H4 (cell line): Measurements from ENCODE around the gene CAMK4. TPM values are rescaled to one million over a fixed set of nuclear protein-coding genes. Genes with fewer than 3 reads are reported as not detected.

Experiments used
- DNase-seq: peaks from one replicate; pipeline ENCODE4 v3.0.0-alpha.2; 2015; ENCODE audit warnings: low spot score
- total RNA-seq: library from RNA; depleted of rRNA; stranded (reverse); fragments of >200 nt; shearing (Covaris generic); gene quantifications from 2 replicates; pipeline ENCODE4 v1.2.3, GENCODE V29; 2014

Gene CAMK4
- total RNA-seq, 1 experiment from 2014 or later: 8.8 TPM

DNA sequence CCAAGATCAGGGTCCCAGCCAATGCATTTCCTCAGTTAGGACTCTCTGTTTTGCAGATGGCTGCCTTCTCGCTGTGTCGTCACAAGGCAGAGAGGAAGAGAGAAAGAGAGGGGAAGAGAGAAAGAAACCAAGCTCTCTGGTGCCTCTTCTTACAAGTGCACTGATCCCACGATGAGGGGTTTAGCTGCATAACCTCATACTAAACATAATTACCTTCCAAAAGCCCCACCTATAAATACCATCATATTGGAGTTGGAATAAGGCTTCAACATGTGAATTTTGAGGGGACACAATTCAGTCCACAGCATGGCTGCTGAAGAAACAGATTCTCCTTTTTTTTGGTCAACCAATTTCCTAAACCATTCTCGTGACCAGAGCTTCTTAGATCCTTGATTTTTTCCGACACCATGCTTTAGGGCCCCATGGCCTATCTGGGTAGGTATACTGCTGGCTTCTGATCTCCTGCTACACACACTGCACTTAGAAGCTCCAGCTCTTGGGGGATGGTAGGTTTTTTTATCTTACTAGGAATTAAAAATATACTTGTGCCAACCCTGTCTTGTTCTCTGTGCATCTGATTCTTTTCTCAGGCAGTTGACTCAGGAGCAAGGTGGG is 5.1 kb downstream of the CAMK4 start:
- DNase-seq: no peak

DNA sequence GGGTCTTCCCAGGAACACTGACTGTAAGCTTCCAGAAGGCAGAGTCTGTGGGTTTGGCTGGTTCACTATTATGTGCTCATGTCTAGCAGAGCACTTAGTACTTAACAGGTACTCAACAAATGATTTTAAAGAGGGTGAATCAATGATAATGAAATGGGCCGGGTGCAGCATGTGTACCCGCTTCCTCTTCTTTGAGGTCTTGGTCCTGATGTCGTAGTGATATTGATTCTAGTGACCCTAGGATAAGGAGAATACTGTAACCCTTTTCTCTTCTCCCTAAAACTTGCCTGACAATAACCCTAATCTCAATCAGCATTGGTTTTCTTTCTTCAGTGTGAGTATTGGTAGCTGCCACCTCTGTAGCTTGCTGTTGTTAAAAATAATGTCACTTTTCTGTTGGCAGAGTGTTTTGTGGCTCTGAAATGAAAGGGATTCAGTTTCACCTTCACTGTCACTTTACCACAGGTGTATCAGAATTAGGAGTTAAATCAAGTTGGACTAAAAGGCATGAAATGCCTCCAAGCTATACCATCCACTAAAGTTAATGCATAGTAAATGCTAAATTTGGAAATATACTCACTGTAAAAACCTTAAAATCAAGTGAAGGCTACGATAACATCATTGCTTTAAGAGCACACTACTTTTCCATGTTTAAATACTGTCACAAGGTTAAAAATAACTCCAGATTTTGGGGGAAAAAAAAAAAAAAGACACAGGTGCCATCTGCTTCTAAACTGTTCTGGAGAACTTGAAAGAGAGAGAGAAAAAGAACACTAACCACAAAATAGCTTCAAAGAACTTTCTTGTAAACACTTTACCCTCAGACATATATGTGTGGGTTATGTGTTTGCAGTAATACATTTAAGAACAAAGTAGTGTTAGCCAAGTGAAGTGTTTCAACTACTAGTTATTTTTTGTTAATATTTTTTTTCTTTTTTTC is 6.0 kb downstream of the CAMK4 start:
- no peak for DNase-seq

DNA sequence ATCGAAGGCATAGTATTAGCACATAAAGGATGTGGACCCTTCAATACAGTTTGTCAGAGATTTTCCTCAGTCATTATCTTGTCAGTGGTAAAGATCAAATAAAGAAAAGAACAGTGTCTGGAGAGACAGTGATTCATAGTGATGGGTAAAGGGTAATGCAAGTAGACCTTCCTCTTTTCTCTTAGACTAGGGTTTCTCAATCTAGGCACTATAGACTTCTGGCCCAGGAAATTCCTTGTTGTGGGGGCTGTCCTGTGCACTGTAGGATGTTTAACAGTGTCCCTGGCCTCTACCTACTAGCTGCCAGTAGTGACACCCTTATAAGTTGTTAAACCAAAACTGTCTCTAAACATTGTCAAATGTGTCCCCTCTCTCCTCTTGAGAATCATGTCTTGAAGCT is 6.9 kb downstream of the CAMK4 start:
- DNase-seq: no peak

DNA sequence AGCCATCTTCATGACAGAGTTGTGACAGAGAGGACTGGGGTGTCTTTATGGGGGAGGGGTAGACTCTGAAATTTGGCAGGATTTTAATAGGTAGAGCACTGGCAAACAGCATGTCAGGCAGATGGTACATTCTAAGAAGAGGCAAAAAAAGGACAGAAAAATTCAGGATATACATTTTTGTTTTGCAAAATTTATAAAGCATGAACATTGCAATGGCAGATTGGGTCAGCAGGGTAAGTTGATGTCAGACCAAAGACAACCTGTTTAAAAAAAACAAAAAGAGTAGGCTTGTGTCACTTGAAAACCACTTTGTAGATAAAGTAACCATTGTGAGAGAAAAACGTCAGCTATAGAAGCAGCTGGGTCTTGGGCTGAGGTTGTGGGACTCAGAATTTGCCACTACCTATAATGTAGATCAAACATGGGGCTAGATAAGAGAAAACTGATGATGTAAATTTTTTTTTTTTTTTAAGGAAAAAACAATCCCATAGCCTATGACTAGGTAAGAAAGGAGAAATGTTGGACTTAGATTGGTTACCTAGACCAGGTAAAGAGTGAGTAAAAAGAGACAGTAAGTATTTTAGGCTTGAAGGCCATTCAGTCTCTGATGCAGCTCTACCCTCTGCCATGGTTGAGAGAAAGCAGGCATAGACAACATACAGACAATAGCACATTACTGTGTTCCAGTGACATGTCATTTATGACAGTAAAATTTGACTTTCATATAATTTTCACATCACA is 8.3 kb downstream of the CAMK4 start:
- no peak for DNase-seq

DNA sequence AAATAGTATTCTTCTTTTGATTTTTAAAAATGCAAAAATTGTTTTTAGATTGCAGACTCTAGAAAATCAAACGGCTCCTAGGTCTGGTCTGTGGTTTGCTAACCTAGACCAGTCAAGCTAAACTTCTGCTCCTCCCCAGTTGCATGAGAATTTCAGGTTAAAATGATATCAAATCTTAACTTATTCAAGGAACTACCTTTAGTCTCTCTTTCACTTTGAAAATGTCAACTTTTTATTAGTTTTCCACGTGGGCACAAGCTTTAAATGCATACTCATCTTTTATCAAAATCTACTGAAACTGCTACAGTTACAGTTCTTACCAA is 8.8 kb downstream of the CAMK4 start:
- DNase-seq: no peak

DNA sequence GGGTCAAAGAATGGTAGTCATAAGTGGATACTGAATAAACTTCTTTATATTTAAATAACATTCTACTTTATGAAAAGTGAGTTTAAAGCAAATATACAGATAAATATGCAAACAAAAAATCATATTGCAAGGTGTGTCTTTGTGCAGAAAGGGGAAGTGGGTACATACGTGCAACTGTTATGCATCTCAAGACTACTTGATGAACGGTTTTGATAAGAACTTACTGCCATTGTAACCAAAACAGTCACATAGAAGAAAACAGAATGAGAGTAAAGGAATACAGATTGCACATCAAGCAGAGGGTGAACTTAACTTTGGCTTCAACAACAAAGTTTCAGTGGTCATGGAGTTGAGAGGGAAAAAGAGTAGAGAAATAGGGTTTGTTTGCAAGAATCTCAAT is 9.9 kb downstream of the CAMK4 start:
- DNase-seq: no peak

DNA sequence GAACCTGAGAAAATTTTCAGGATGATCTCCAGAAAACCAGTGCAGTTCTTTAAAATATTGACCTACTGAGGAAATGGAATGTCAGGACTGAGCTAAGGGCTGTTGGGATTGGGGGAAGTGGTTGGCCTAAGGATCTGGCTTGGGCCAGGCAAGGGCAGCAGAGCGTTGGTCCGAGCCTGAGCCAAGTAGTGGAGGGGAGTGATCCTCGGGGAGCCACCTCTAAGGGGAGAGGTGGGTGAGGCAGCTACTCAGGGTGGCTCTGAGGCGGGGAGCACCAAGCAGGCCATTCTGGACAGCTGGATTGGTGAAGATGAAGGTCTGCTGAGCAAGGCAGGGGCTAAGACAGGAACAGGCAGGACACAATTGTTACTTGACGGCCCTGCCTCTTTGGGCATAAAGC is 11.5 kb downstream of the CAMK4 start:
- no peak for DNase-seq

DNA sequence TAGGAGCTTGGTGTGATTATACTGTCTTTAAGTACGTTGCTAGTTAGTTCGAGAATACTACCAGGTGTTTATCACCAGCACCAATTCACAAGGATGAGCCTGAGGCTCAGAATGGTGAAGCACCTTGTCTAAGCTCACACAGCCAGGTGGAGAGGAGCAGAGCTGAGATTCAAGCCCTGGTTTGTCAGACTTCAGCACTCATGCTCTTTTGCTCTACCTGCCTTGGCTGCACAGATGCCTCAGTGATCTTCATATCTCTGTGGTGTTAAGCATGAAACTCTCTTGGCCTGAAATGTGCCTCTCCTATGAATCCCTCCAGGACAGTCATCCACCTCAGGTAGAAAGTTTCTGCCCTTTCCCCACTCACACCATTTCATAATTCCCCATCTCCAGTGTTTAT is 12.2 kb downstream of the CAMK4 start:
- no peak for DNase-seq

DNA sequence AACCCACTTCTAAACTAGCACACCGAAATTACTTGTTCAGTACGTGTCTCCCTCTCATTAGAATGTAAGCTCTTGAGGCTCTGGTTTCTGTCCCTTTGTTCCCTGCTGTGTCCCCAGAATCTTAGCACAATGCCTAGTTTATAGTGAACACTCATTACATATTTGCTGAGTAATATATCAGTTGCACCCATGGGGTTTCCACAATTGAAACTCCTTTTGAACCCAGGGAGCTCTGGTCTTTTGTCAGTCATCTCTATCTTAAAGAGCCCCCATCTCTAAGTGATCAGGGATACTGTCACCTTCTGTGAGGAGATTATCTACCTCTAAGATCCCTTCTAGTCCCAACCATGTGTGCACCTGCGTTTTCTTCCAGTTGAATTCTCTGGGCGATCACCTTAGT is 12.8 kb downstream of the CAMK4 start:
- DNase-seq: no peak

DNA sequence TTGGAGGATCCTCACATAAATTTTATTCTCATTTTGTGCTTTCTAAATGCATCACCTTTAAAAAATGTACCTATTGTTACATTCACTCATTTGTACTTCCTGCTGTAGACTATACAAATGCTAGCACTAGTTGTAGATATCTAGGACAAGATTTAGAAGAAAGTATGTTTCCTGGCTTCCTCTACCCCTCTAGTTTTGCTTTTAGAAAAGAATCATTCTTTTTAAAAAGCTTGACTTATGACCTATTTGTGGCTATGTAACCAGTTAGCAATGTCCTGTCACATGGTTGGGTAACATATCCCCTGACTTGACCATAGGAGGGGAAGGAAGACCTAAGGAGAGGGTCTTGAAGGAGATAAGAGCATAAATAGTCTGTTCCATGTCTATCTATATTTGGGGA is 13.3 kb downstream of the CAMK4 start:
- no peak for DNase-seq

DNA sequence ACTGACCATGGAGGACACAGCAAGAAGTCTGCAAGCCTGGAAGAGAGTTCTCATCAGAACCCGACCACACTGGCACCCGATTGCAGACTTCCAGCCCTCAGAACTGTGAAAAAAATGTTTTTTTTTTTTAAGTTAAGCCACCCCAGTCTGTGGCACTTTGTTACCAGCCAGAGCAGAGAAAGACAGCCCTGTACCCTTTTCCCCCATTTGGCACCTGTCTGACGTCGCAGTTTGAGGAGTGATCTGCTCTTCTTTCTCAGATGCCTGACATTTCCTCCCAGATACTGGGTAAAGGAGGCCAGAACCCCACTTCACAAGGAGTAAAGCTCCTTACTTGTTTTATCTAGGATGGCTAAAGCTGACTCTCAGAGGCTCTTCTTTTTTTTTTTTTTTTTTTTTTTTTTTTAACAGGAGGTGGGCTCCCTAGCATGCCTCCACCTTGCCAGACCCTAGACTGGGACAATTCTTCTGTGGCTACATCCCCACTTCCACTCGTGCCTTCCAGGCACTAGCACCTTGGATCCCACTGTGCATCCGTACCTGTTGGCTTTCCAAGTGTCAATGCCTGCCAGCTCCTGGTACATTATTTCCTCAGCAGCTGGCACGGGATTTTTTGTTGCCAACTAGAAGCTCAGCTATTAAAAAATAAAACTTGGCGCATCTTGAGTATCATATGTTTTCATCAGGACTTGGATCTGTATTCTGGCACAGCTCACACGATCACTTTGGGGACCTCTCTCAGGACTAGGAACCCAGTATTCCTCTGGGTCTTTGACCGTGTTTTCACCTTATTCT is 14.4 kb downstream of the CAMK4 start:
- no peak for DNase-seq

DNA sequence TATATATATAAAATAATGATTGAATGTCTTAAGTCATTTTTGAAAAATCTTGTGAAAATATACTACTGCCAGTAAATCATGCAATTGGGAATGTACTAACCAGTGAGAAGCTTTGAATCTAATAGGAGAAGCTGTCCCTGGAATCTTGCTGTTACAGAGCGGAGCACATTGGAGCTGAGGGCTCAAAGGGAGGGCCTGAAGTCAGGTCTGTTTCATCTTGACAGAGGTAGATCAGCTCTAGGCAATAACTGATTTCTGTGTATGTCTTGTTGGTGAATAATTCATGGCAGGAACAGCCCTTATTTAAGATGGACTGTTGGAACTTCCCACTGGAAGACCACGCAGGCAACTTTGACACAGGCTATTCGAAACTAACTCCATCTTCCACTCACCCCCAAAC is 17.5 kb downstream of the CAMK4 start:
- no peak for DNase-seq

DNA sequence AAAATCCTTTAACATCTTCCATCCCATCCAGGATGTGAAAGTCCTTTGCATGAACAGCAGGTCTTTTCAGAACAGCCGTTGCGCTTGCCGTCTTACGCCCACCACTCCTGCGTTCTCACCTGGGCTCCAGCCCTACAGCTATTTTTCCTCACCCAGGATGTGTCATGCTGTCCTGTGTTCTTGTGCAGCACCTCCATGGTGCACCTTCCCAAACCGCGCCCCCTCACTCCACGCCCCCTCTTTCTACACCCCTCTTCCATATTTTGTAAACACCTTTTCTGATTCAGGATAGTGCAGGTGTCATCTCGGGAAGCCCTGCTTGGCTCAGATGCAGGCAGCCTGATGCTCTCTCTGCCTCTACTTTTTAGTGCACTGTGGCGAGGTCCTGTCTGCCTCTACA is 18.4 kb downstream of the CAMK4 start:
- no peak for DNase-seq

DNA sequence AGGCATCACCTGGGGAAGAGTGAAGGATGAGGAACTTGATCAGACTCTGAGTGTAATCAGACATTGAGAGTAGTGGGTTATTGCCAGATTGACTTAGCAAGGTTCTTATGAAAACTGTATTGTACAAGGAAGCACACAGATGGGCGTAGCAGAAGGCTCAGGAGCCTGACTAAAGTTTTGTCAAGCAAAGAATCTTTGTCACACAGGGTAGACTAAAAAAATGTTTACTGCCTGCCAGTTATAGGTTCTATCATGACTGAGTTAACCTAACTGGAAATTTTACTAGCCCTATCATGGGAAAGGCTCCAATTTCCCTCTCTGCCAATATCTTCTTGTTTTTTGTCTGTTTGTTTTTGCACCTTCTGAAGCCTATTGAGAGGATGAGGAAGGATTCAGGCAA is 19.1 kb downstream of the CAMK4 start:
- no peak for DNase-seq

DNA sequence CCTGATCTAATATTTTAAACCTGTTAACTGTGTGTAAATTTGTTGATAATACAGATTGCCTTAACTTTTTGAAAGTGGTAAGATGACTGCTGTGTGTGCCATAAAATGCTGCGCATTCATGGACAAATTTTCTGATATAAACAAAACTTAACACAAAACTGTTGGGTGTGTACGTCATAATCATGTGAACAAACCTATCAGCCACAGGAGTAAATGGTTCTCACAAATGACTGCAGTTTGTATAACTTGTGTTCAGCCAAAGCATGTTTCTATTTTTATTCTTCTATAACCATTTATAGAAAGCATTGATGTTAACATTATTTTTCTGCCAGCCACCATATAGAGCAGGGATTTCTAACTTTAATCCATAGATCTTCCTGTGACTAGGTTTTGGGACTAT is 21.5 kb downstream of the CAMK4 start:
- DNase-seq: no peak

DNA sequence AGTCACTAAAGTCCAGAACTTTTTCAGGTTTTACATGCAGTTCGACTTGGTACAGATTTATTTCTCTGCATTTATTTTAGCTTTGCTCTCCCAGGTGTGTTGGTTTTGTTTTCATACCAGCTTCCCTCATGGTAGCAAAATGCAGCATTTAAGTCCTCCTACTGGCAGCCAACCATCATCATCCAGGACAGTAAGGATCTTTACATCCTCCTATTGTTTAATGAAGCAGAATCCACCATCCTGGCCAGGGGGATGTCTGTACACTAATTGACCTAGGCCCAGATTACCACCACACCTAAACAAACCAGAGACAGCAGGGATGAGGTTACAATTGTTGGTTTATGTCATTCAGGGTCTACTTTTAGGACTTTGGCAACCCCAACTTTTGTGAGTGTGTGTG is 22.3 kb downstream of the CAMK4 start:
- DNase-seq: no peak

DNA sequence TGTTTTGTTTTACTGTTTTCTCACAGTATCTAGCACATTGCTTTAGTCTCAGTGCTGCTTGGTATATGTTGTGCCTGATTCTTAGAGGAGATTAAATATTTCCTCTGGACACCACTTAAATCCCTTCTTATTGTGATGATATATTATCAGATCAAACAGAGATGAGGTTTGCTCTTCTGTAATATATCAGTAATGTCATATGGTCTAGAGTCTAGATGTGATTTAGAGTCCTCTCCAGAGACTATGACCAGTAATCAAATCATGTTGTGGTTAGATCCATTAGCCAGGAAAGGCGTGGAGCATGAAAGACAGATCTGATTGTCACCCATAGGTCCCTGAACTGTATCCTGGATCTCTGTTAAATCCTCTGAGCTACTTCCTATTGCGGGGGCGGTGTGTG is 24.4 kb downstream of the CAMK4 start:
- no peak for DNase-seq

DNA sequence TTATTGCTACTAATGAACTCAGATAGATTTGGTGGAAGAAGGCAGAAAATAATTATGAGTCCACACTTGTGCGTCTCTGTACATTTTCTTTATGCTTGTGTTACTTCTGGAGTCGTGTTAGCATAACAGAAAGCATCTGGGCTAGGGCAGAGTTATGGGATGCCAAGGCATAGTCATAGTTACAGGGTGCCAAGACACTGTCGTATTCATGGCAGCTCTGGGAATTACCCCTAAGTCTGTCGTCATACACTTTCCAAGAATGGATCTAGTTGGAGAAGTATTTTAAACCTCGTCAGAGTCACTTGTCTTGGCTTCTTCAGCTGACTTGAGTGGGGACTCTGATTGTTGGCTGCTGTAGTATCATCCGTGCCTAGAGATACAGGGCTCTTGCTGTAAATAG is 27.7 kb downstream of the CAMK4 start:
- no peak for DNase-seq

DNA sequence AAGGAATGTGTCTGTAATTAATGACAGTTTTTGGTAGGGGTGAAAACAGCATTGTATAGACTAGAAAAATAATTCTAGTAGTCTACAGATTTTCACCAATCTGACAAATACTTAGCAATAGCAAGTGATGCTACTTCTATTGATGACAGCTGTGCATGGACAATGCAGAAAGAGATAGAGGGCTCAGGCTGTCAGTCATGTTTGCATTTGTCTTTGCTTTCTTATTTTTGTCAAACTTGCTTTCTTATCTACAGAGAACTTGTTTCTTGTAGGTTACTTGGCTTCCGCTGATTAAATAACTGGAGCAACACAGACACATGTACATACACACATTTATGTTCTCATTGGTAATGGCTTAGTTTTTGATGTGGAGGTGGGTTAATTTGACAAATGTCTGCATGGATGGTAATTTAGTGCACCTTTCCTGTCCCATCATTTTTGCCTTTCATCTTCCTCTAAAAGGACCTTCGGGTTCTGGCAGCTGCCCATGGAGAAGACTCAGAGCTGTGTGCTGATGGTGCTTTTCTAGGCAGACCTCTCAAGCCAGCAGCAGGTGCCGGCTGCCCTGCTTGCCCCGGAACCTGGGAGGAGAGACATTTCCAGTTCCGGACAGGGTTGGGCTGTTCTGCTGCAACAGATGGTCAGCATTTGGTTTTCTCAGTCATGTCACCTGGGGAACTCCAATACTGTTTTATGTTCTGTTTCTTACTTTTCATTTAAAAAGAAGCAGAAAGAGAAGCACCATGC is 28.8 kb downstream of the CAMK4 start:
- no peak for DNase-seq

DNA sequence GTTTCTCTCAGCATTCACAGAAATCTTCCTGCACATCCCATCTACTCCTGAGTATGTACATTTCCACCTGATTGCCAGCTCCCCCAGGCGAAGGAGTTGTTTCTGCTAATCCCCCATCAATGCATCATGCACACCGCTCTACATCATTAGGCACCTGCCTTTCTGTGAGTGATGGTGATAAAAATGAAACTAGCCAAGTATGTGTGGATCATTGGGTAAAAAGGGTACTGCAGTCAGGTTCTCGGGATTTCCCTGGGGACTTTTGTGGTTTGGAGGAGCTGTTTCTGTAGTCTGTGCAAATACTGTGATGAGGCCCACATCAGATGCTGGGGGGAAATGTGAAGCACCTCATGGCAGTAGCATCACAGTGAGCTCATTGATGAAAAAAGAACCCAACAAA is 30.4 kb downstream of the CAMK4 start:
- no peak for DNase-seq

DNA sequence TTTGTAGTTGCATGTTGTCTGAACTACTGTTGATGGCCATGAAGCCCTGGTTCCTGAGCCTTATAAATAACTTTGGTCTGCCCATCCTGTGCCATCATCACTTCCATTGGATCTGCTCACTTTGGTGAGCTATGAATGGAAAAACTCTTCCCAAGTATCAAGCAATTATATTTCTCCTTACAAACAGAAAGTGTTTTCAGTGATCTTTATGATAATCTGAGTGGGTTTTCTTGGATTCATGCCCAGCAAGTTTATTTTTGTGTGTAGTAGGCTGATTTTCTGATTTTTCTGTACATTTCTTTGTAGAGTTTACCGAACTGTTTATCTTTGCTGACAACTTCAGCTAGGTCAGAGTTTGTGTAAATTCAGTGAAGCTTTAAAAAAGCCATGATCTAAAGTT is 31.0 kb downstream of the CAMK4 start:
- DNase-seq: no peak
